NCI-H774 (cell line): ENCODE data around the gene FLCN.
"Not testable (repeated sequence)": the region's sequence is repeated elsewhere in the genome, so short reads cannot be mapped to it uniquely, and the experiment has no call there.

Source experiments
- DNase-seq: peaks from one replicate; lab custom pipeline; 2025; lab: John Stamatoyannopoulos, UW

Gene FLCN

GRCh38 chr17:17184985-17185757 lies 51.8 kb downstream of the FLCN start:
- not testable (repeated sequence) for DNase-seq

- no peak for DNase-seq
Observed at GRCh38 chr17:17183744-17184143, 53.2 kb downstream of the FLCN start.

- DNase-seq: no peak
Observed at GRCh38 chr17:17182598-17183136, 54.3 kb downstream of the FLCN start.

GRCh38 chr17:17181666-17182597 lies 55.0 kb downstream of the FLCN start:
- no peak for DNase-seq

GRCh38 chr17:17180741-17181525 lies 56.0 kb downstream of the FLCN start:
- DNase-seq: no peak

GRCh38 chr17:17180141-17180603 lies 56.8 kb downstream of the FLCN start:
- no peak for DNase-seq

- DNase-seq: no peak
Observed at GRCh38 chr17:17179371-17179827, 57.6 kb downstream of the FLCN start.

GRCh38 chr17:17177176-17177575 lies 59.8 kb downstream of the FLCN start:
- no peak for DNase-seq

- no peak for DNase-seq
Observed at GRCh38 chr17:17176341-17176740, 60.6 kb downstream of the FLCN start.

GRCh38 chr17:17175917-17176316 lies 61.1 kb downstream of the FLCN start:
- DNase-seq: no peak

- no peak for DNase-seq
Observed at GRCh38 chr17:17175340-17175739, 61.6 kb downstream of the FLCN start.

- DNase-seq: no peak
Observed at GRCh38 chr17:17173921-17174320, 63.0 kb downstream of the FLCN start.

GRCh38 chr17:17172990-17173389 lies 64.0 kb downstream of the FLCN start:
- DNase-seq: no peak

GRCh38 chr17:17172001-17172939 lies 64.7 kb downstream of the FLCN start:
- DNase-seq: no peak

GRCh38 chr17:17171186-17171585 lies 65.8 kb downstream of the FLCN start:
- DNase-seq: no peak

GRCh38 chr17:17170346-17170985 lies 66.5 kb downstream of the FLCN start:
- DNase-seq: no peak

- no peak for DNase-seq
Observed at GRCh38 chr17:17169396-17169795, 67.6 kb downstream of the FLCN start.

- DNase-seq: no peak
Observed at GRCh38 chr17:17168401-17168800, 68.6 kb downstream of the FLCN start.

GRCh38 chr17:17167986-17168385 lies 69.0 kb downstream of the FLCN start:
- DNase-seq: no peak

GRCh38 chr17:17167356-17167755 lies 69.6 kb downstream of the FLCN start:
- no peak for DNase-seq
